ENCODE results near the gene GOT1.

- TF ChIP-seq CTCF (IDR thresholded peaks at IDR 0.05; ENCODE audit: low read depth, low read length): no peak
- no peak for TF ChIP-seq POLR2A (IDR thresholded peaks at IDR 0.05; ENCODE audit: extremely low read depth, insufficient read length)
- TF ChIP-seq MAX (IDR thresholded peaks at IDR 0.05; ENCODE audit: low read depth, low read length): no peak
- no peak for TF ChIP-seq MYC (IDR thresholded peaks at IDR 0.05; ENCODE audit: low read depth, low read length)
These were observed 69.5 kb downstream of the GOT1 start for GRCh38 chr10:99360934-99361333.
